ENCODE data around the gene HES3.

DNA sequence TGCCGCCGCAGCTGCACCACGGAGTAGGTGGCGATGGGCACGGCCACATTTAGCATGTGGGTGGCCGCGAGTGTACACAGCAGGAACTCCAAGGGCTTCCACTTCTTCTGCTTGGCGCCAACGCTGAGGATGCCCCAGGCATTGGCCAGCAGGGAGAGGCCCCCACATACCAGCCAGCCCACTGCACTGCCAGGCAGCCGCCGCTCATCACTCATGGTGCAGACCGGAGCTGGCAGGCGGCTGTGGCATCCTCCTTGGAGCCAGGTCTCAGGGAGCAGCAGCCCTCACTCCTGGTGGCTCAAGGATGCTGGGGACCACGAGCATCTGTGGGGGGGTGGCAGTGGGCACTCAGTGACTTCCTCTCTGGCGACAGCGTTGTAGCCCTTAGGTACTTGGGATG, 10.7 kb downstream of the HES3 start:
- TF ChIP-seq, protein P1, sequence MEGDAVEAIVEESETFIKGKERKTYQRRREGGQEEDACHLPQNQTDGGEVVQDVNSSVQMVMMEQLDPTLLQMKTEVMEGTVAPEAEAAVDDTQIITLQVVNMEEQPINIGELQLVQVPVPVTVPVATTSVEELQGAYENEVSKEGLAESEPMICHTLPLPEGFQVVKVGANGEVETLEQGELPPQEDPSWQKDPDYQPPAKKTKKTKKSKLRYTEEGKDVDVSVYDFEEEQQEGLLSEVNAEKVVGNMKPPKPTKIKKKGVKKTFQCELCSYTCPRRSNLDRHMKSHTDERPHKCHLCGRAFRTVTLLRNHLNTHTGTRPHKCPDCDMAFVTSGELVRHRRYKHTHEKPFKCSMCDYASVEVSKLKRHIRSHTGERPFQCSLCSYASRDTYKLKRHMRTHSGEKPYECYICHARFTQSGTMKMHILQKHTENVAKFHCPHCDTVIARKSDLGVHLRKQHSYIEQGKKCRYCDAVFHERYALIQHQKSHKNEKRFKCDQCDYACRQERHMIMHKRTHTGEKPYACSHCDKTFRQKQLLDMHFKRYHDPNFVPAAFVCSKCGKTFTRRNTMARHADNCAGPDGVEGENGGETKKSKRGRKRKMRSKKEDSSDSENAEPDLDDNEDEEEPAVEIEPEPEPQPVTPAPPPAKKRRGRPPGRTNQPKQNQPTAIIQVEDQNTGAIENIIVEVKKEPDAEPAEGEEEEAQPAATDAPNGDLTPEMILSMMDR (IDR thresholded peaks at IDR 0.05; ENCODE audit: low read depth, low read length) = no peak
- TF ChIP-seq POLR2A (IDR thresholded peaks at IDR 0.05; ENCODE audit: extremely low read depth, insufficient read length) (no peak), MYC (IDR thresholded peaks at IDR 0.05; ENCODE audit: low read depth, low read length) (no peak)
- TF ChIP-seq, protein P2, sequence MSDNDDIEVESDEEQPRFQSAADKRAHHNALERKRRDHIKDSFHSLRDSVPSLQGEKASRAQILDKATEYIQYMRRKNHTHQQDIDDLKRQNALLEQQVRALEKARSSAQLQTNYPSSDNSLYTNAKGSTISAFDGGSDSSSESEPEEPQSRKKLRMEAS (IDR thresholded peaks at IDR 0.05; ENCODE audit: low read depth, low read length) = no peak
